HEK293 (cell line): ENCODE data around the gene IL17B.

Experiments used
- CTCF ChIP-seq: fragments of 450-650 bp; formaldehyde crosslinking; IDR thresholded peaks from 2 replicates; pipeline ENCODE4 v1.5.1; 2016; ENCODE audit warnings: missing biosample characterization, missing genetic modification characterization
- GLI2 ChIP-seq: fragments of 450-650 bp; formaldehyde crosslinking; IDR thresholded peaks from 2 replicates; pipeline ENCODE4; 2017; ENCODE audit warnings: missing biosample characterization, missing genetic modification characterization, low read depth, borderline replicate concordance
- KLF10 ChIP-seq: fragments of 450-650 bp; IDR thresholded peaks from 2 replicates; pipeline ENCODE4 v1.5.1; 2018; ENCODE audit warnings: missing biosample characterization, mild to moderate bottlenecking, missing genetic modification characterization
- ZBTB8A ChIP-seq: fragments of 450-650 bp; formaldehyde crosslinking; IDR thresholded peaks from 2 replicates; pipeline ENCODE4 v1.5.1; 2016; ENCODE audit warnings: missing biosample characterization, missing genetic modification characterization
- ZNF10 ChIP-seq: fragments of 450-650 bp; formaldehyde crosslinking; IDR thresholded peaks from 2 replicates; pipeline ENCODE4 v1.5.1; 2017; ENCODE audit warnings: missing biosample characterization, missing genetic modification characterization
- ZNF239 ChIP-seq: fragments of 450-650 bp; formaldehyde crosslinking; IDR thresholded peaks from 2 replicates; pipeline ENCODE4 v1.5.1; 2016; ENCODE audit warnings: missing biosample characterization, missing genetic modification characterization
- ZNF701 ChIP-seq: fragments of 450-650 bp; formaldehyde crosslinking; IDR thresholded peaks from 2 replicates; pipeline ENCODE4 v1.5.1; 2016; ENCODE audit warnings: missing biosample characterization, missing genetic modification characterization
- ZNF777 ChIP-seq: fragments of 450-650 bp; formaldehyde crosslinking; IDR thresholded peaks from 2 replicates; pipeline ENCODE4 v1.5.1; 2017; ENCODE audit warnings: missing biosample characterization, missing genetic modification characterization, borderline replicate concordance
- TF ChIP-seq, protein P1 (sequence below): fragments of 450-650 bp; formaldehyde crosslinking; IDR thresholded peaks from 2 replicates; pipeline ENCODE4 v1.5.1; 2017; ENCODE audit warnings: missing biosample characterization, missing genetic modification characterization

DNA sequence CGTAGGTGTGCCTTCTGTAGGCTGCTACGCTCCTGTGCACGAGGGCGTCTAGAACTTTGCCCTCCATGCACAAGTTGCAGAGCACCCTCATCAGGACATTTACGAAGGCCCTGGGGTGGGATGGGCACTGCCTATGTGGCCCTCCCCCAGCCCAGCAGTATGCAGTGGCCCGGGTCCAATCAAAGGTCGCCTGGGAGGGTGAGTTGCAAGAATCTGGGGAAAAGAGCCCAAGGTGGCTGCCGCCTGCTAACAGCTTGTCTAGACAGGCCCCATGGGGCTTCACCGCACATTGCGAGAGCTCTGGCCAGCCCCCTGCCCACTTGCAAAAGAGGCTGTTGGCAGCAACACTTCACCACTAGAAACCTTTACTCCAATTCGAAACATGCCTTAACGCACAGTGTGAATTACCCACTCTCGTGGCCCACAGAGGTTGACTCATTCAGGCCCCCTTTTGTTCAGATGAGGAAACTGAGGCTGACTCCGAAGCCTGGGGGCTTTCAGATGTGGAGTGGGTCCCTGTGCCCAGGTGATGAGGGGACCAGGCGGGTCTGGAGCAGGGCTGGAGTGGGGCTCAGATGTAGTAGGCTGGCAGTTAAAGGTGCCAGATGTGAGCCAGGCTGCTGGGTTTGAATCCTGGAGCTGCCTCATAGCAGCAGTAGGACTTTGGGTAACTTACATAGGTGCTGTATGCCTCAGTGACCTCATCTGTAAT lies 31.8 kb upstream of the IL17B start:
- TF ChIP-seq KLF10 (tag by site-specific recombination) = no peak
- no peak for TF ChIP-seq ZNF239 (tag by site-specific recombination)
- no peak for TF ChIP-seq CTCF (tag by site-specific recombination)
- no peak for TF ChIP-seq ZNF777 (tag by site-specific recombination)
- no peak for TF ChIP-seq ZNF10 (tag by site-specific recombination)
- TF ChIP-seq, protein P1, sequence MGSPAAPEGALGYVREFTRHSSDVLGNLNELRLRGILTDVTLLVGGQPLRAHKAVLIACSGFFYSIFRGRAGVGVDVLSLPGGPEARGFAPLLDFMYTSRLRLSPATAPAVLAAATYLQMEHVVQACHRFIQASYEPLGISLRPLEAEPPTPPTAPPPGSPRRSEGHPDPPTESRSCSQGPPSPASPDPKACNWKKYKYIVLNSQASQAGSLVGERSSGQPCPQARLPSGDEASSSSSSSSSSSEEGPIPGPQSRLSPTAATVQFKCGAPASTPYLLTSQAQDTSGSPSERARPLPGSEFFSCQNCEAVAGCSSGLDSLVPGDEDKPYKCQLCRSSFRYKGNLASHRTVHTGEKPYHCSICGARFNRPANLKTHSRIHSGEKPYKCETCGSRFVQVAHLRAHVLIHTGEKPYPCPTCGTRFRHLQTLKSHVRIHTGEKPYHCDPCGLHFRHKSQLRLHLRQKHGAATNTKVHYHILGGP = no peak
- TF ChIP-seq ZNF701 (tag by site-specific recombination) = no peak
- TF ChIP-seq ZBTB8A (tag by site-specific recombination) = no peak
- no peak for TF ChIP-seq GLI2 (tag by site-specific recombination)
